Left lobe of liver (tissue), 2 donors: ENCODE data around the gene ZSCAN22. TPM values are rescaled to one million over a fixed set of nuclear protein-coding genes. Genes with fewer than 3 reads are reported as not detected.
"Not testable (repeated sequence)": the region's sequence is repeated elsewhere in the genome, so short reads cannot be mapped to it uniquely, and the experiment has no call there.

Source experiments
- ATAC-seq: fragments of 200-7000 bp; cut with Tn5 transposase; one replicate; pipeline ENCODE4 v1.9.1; 2020; ENCODE audit warnings: mild to moderate bottlenecking, moderate library complexity
- DNase-seq: peaks from one replicate; pipeline ENCODE4 v3.0.0-alpha.2; 2020; ENCODE audit warnings: low spot score
- total RNA-seq: library from RNA; stranded (reverse); gene quantifications from one replicate; pipeline ENCODE4 v1.2.1, GENCODE V29; 2021
- donor health status: DM: no; HTN: no; CAD: no; lungs with moderate emphysema.
- donor health status: DM: no; HTN: yes; CAD: no.

ZSCAN22 gene
- total RNA-seq, 1 donor from 2014 or later = 2.4 TPM

GRCh38 chr19:58368561-58369360, 42.0 kb downstream of the ZSCAN22 start:
- ATAC-seq (no peak), DNase-seq (no peak)

- peak; percentile 75 for DNase-seq
- peak; percentile 95 for ATAC-seq
These were observed 45.7 kb downstream of the ZSCAN22 start for GRCh38 chr19:58372311-58373133.

- ATAC-seq (no peak), DNase-seq (no peak)
These were observed 47.4 kb downstream of the ZSCAN22 start for GRCh38 chr19:58374200-58374599.

GRCh38 chr19:58376724-58377123, 49.9 kb downstream of the ZSCAN22 start:
- ATAC-seq, DNase-seq: not testable (repeated sequence)

- ATAC-seq (no peak), DNase-seq (no peak)
These were observed 52.5 kb downstream of the ZSCAN22 start for GRCh38 chr19:58379246-58379645.

- ATAC-seq = peak; percentile 43
These were observed 53.4 kb downstream of the ZSCAN22 start for GRCh38 chr19:58380037-58380661.

GRCh38 chr19:58380662-58381459, 54.1 kb downstream of the ZSCAN22 start, which contains the start of gene ZNF837:
Gene ZNF837 (minus strand): TSS chr19:58381030. CDS start chr19:58369332, 11,698 bp downstream.
- DNase-seq (peak; percentile 99), ATAC-seq (peak; percentile 91)

More at GRCh38 chr19:58380037-58380661, 53.4 kb downstream of the ZSCAN22 start:
- DNase-seq = no peak

- no peak for ATAC-seq
- no peak for DNase-seq
These were observed 54.8 kb downstream of the ZSCAN22 start for GRCh38 chr19:58381460-58382212.

- no peak for ATAC-seq
- no peak for DNase-seq
These were observed 56.3 kb downstream of the ZSCAN22 start for GRCh38 chr19:58382997-58383603.

GRCh38 chr19:58385313-58385890, 58.6 kb downstream of the ZSCAN22 start:
- ATAC-seq (no peak), DNase-seq (no peak)

- no peak for DNase-seq
These were observed 59.2 kb downstream of the ZSCAN22 start for GRCh38 chr19:58385891-58386575.

GRCh38 chr19:58386576-58387337, 60.0 kb downstream of the ZSCAN22 start, which contains the start of gene RPS5:
Gene RPS5 (plus strand): TSS chr19:58387269. CDS start chr19:58388138, 869 bp downstream.
- ATAC-seq (peak; percentile 90), DNase-seq (peak; percentile 96)

More at GRCh38 chr19:58385891-58386575, 59.2 kb downstream of the ZSCAN22 start:
- peak; percentile 15 for ATAC-seq

GRCh38 chr19:58387338-58388174, 60.8 kb downstream of the ZSCAN22 start:
- ATAC-seq = no peak

GRCh38 chr19:58388175-58388526, 61.4 kb downstream of the ZSCAN22 start:
- DNase-seq (no peak), ATAC-seq (no peak)

More at GRCh38 chr19:58387338-58388174, 60.8 kb downstream of the ZSCAN22 start:
- no peak for DNase-seq
